Activated naive CD8-positive, alpha-beta T cell treated with anti-CD3 and anti-CD28 coated beads, Interleukin-2, amount 50 U/mL, for 16 hours (primary cell): ENCODE data around the gene TIMP2.

Experiments used
- DNase-seq: peaks from one replicate; pipeline ENCODE4 v3.0.0-alpha.2; 2020; ENCODE audit warnings: low read depth, low spot score

Gene TIMP2

GRCh38 chr17:78839762-78840529, 85.2 kb downstream of the TIMP2 start:
- DNase-seq: peak; percentile 22

GRCh38 chr17:78839235-78839761, 85.9 kb downstream of the TIMP2 start:
- DNase-seq: no peak

DNA sequence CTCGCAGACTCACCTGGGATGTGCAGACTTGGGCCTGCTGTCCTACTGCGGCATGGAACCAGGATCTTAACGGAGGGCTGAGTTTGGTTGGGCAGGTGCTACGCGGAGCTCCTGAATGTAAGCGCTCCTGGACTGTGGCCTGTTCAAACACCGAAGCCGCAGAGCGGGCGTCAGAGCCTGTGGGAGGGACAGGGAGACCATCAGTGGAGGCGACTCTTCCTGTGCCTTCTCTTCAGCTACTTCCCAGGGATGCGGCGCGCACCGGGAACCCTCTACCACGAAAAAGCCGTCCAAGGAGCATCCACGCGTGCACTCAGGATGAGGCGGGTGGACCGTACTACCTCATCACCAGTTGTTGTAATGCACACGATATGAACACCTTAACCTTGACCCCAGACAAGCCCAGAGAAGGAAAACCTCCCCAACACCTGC, 86.6 kb downstream of the TIMP2 start:
- DNase-seq: no peak

DNA sequence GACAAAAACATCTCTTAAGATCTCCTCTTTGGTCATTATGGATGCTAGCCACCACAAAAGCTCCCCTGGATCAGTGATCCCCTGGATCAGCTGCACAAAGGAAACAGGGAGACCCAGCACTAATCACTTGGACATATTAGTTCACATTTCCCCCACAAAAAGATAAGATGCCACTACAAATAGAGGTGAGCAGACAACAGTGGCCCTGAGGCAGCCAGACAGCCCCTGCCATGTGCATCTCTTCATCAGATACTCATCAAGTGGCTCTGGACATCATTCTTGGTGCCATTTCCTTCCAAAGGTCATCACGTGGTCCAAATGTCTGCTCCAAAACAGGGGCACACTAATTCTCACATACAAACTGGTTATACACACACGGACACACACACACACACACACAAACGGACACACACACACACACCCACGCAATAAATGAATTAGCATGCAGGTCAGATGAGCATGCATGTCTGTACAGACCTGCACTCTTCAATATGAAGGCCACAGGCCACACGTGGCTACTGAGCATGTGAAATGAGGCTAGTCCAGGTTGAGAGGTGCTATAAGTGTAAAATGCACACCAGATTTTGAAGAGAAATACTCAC, 88.7 kb downstream of the TIMP2 start:
- no peak for DNase-seq

DNA sequence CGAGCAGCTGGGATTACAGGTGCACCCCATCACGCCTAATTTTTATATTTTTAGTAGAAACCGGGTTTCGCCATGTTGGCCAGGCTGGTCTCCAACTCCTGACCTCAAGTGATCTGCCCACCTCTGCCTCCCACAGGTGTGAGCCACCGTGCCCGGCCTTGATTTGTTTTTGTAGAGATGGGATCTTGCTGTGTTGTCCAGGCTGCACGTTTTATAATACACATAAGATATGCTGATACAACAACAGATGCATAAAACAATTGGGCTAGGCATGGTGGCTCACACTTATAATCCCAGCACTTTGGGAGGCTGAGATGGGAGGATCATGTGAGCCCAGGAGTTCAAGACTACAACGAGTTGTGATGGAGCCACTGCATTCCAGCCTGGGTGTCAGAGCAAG, 90.6 kb downstream of the TIMP2 start:
- DNase-seq: no peak

GRCh38 chr17:78832541-78832810, 92.7 kb downstream of the TIMP2 start:
- DNase-seq: no peak

DNA sequence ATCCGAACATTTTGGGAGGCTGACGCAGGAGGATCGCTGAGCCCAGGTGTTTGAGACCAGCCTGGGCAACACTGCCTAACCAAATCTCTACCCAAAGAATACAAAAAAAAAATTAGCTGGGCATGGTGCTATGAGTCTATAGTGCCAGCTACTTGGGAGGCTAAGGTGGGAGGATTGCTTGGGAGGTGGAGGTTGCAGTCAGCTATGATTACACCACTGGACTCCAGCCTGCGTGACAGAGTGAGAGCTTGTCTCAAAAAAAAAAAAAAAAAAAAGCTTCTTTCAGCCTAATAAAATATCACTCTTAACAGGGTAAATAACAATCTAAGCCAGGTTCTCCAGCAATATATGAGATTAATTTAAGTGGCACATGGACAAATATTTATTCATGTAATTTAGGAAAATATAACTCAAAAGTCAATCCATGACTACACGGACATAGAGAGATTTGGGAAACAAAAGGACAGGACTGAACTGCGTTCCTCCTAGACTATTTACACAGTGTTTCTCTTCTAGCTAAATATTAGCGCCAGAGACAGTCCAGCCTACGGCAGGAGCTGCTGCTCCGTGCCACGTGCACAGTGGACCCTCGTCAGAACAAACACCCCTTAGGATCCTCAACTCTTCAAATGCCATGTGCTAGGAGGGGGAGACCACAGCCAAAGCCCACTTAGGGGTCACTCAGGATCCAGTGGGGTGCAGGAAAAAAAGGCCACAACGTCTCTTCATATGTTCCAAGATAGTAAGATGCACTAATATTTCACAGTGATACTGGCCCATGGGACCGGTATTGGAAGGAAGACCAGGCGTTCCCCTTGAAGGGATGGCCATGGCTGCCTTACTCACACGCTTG, 93.3 kb downstream of the TIMP2 start:
- no peak for DNase-seq

- no peak for DNase-seq
Observed at GRCh38 chr17:78829477-78829876, 95.7 kb downstream of the TIMP2 start.

DNA sequence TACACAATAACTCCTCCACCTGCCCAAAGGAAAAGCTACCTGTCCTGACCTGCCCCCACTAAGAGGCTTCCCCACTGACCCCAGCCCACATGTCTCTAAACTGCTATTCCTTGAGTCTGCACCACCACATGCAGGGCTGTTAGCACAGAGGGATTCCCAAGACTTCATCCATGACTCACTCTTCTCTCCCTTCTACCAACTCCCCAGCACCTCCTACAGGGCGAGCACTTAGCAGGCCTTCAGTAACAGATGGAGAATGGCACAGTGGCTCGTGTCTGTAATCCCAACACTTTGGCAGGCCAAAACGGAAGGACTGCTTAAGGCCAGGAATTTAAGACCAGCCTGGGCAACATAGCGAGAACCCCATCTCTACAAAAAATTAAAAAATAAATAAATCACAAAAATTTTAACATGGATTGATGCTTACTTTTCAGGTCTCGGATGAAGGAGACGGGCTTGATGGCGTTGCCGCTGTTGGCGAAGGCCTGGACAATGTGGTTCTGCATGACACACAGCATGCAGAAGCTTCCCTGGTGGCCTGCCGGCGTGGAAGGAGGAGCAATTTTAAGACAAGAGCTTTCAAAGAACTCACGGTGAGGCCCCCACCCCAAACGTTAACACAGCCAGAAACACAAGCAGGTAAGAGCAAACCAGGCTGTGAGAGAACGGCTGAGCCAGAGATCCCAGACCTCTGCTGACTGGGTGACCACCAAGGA, 96.6 kb downstream of the TIMP2 start:
- DNase-seq: no peak

GRCh38 chr17:78826836-78827509, 98.2 kb downstream of the TIMP2 start:
- DNase-seq: no peak

DNA sequence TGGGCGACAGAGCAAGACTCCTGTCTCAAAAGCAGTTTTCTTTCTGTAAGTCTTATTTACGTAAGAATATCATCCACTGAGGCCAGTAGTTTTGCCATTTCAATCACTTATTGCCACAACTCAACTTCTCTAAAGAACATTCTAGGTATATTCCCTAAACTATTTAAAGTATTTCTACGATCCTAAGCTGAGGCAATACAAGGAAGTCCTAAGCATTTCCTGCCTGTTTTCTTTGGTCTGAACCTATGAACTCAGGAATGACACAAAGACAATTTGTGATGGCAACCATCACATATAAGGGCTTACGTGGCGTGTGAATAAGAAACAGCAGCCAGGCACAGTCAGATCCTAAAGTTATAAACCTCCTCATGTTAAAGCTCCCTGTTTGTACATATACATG, 98.8 kb downstream of the TIMP2 start:
- no peak for DNase-seq

- DNase-seq: no peak
Observed at GRCh38 chr17:78825696-78826095, 99.5 kb downstream of the TIMP2 start.

- no peak for DNase-seq
Observed at GRCh38 chr17:78824240-78824639, 100.9 kb downstream of the TIMP2 start.

GRCh38 chr17:78823282-78824046, 101.7 kb downstream of the TIMP2 start:
- DNase-seq: no peak

DNA sequence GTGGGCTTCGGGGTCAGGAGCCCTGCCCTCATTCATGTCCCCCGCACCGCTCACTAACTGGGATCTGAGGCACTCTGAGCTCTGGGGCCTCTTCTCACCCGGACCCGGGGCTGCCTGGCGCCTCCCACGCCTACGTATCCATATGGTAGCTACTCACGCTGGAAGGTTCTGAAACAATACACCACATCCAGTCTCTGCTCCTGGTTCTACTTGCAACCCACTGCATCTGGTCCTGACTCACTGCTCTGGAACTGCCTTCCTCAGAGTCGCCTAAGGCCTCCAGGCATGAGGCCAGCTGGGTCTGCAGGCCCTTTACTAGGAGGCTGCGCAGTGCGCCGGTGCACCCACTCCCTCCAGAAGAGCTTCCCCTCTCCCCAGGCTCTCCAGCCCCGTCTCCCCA, 102.6 kb downstream of the TIMP2 start:
- DNase-seq: no peak

GRCh38 chr17:78821961-78822360, 103.2 kb downstream of the TIMP2 start:
- DNase-seq: no peak

GRCh38 chr17:78820841-78821240, 104.3 kb downstream of the TIMP2 start:
- DNase-seq: no peak

- DNase-seq: no peak
Observed at GRCh38 chr17:78819806-78820792, 105.1 kb downstream of the TIMP2 start.

GRCh38 chr17:78819402-78819801, 105.8 kb downstream of the TIMP2 start:
- no peak for DNase-seq
